HepG2 (cell line): Measurements from ENCODE around the gene PLXNB2. TPM values are rescaled to one million over a fixed set of nuclear protein-coding genes. Genes with fewer than 3 reads are reported as not detected.

Source experiments
- ADNP ChIP-seq: sonication (generic); formaldehyde crosslinking; IDR thresholded peaks from 2 replicates; pipeline ENCODE4 v1.4.0; 2020; ENCODE audit warnings: missing genetic modification reagents
- BRF2 ChIP-seq: sonication (generic); formaldehyde crosslinking; IDR thresholded peaks from 2 replicates; pipeline ENCODE4 v1.8.1; 2022; ENCODE audit warnings: mild to moderate bottlenecking, missing genetic modification reagents
- FOXP1 ChIP-seq, 2 experiments: fragments of 450-650 bp in 1 of 2; IDR thresholded peaks; 2 replicates each; pipeline ENCODE4 v1.6.1; 2017 to 2018; ENCODE audit warnings: antibody characterized with exemption in 1 of 2
- KDM1A ChIP-seq: IDR thresholded peaks from 2 replicates; pipeline ENCODE4 v1.6.1; 2016; ENCODE audit warnings: missing compliant biosample characterization
- NR2F2 ChIP-seq: IDR thresholded peaks from 2 replicates; pipeline ENCODE4 v1.6.1; 2012; ENCODE audit warnings: low read depth, inconsistent platforms, borderline replicate concordance
- ONECUT2 ChIP-seq: sonication (generic); formaldehyde crosslinking; IDR thresholded peaks from 2 replicates; pipeline ENCODE4 v1.4.0; 2020; ENCODE audit warnings: missing genetic modification reagents
- PCBP1 ChIP-seq: fragments of 200-400 bp; formaldehyde crosslinking; IDR thresholded peaks from 2 replicates; pipeline ENCODE4 v1.6.1; 2017; ENCODE audit warnings: mild to moderate bottlenecking, low read depth, low read length, borderline replicate concordance
- POLR2AphosphoS2 ChIP-seq: IDR thresholded peaks from 2 replicates; pipeline ENCODE4 v1.6.1; 2011; ENCODE audit warnings: low read depth, low read length, improper control_type of control experiment
- SMAD9 ChIP-seq: sonication (generic); formaldehyde crosslinking; IDR thresholded peaks from 2 replicates; pipeline ENCODE4 v1.5.1; 2020; ENCODE audit warnings: mild to moderate bottlenecking, missing genetic modification reagents
- SMYD3 ChIP-seq: sonication (generic); formaldehyde crosslinking; IDR thresholded peaks from 2 replicates; pipeline ENCODE4 v1.8.1; 2023; ENCODE audit warnings: mild to moderate bottlenecking, missing genetic modification reagents
- ZNF275 ChIP-seq: sonication (generic); formaldehyde crosslinking; IDR thresholded peaks from 2 replicates; pipeline ENCODE4 v1.8.0; 2022; ENCODE audit warnings: missing genetic modification reagents, mild to moderate bottlenecking, inconsistent platforms, borderline replicate concordance
- ZNF414 ChIP-seq: sonication (generic); formaldehyde crosslinking; IDR thresholded peaks from 2 replicates; pipeline ENCODE4 v1.5.0; 2020; ENCODE audit warnings: missing genetic modification reagents
- ZNF646 ChIP-seq: sonication (generic); formaldehyde crosslinking; IDR thresholded peaks from 2 replicates; pipeline ENCODE4 v1.9.0; 2021; ENCODE audit warnings: mild to moderate bottlenecking, missing genetic modification reagents
- ZNF770 ChIP-seq: sonication (generic); formaldehyde crosslinking; IDR thresholded peaks from 2 replicates; pipeline ENCODE4 v1.5.0; 2020; ENCODE audit warnings: mild to moderate bottlenecking, missing genetic modification reagents
- polyA plus RNA-seq, 8 experiments: library from polyadenylated mRNA; depleted of rRNA in 3 of 8; stranded (reverse) in 7 of 8; unstranded in 1 of 8; fragments of >200 nt; fragmentation: Illumina TruSeq in 4 of 8; extraction: Trizol in 4 of 8; gene quantifications; 2 replicates each; pipeline versions ENCODE4 v1.2.1 to v1.2.3, GENCODE V29; 2011 to 2016; ENCODE audit warnings: low read depth in 4 of 8, missing spikeins in 1 of 8, mixed read lengths in 1 of 8; ENCODE audit not compliant: insufficient read depth in 1 of 8
- total RNA-seq, 5 experiments: library from RNA; depleted of rRNA; stranded (reverse); fragments of >200 nt; fragmentation: Illumina TruSeq; extraction: Trizol; gene quantifications; 2 replicates each; pipeline ENCODE4 v1.2.3, GENCODE V29; 2016; ENCODE audit warnings: low read depth in 1 of 5
- TF ChIP-seq, protein P1 (sequence below): sonication (generic); formaldehyde crosslinking; IDR thresholded peaks from 2 replicates; pipeline ENCODE4 v1.4.0; 2020; ENCODE audit warnings: missing genetic modification reagents

Gene PLXNB2
- total and polyA plus RNA-seq, 2 of the 13 experiments (the other 11 are each of a cell fraction or from before 2014, with no cell fraction given) = 32.6 to 68.9 TPM

GRCh38 chr22:50341977-50342650, 34.7 kb upstream of the PLXNB2 start (continued):
- TF ChIP-seq ZNF770 (CRISPR knock-in tag) = no peak
- TF ChIP-seq POLR2AphosphoS2 = no peak
- no peak for TF ChIP-seq FOXP1 (IDR thresholded peaks at IDR 0.05)
- TF ChIP-seq FOXP1 (CRISPR knock-in tag; IDR thresholded peaks at IDR 0.05) = no peak
- TF ChIP-seq ZNF414 (CRISPR knock-in tag) = 0 out of 2 replicates have a peak, but pooled peaks have one; percentile 20
- TF ChIP-seq ZNF275 = no peak
- no peak for TF ChIP-seq SMAD9 (CRISPR knock-in tag)
- no peak for TF ChIP-seq BRF2 (CRISPR knock-in tag)
- TF ChIP-seq, protein P1, sequence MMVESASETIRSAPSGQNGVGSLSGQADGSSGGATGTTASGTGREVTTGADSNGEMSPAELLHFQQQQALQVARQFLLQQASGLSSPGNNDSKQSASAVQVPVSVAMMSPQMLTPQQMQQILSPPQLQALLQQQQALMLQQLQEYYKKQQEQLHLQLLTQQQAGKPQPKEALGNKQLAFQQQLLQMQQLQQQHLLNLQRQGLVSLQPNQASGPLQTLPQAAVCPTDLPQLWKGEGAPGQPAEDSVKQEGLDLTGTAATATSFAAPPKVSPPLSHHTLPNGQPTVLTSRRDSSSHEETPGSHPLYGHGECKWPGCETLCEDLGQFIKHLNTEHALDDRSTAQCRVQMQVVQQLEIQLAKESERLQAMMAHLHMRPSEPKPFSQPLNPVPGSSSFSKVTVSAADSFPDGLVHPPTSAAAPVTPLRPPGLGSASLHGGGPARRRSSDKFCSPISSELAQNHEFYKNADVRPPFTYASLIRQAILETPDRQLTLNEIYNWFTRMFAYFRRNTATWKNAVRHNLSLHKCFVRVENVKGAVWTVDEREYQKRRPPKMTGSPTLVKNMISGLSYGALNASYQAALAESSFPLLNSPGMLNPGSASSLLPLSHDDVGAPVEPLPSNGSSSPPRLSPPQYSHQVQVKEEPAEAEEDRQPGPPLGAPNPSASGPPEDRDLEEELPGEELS (CRISPR knock-in tag) = no peak
- no peak for TF ChIP-seq PCBP1
- no peak for TF ChIP-seq ONECUT2 (CRISPR knock-in tag)
- TF ChIP-seq KDM1A (CRISPR knock-in tag) = no peak
- TF ChIP-seq ZNF646 (CRISPR knock-in tag) = no peak
- TF ChIP-seq NR2F2 = no peak
- no peak for TF ChIP-seq SMYD3 (CRISPR knock-in tag)
- no peak for TF ChIP-seq ADNP
